GM18519 (cell line): ENCODE results near the gene CELA1.
"Not testable (repeated sequence)": the region's sequence is repeated elsewhere in the genome, so short reads cannot be mapped to it uniquely, and the experiment has no call there.

Source experiments
- ATAC-seq: cut with Tn5 transposase; IDR thresholded peaks from one replicate; pipeline ENCODE4 v1.9.1; 2021; ENCODE audit warnings: mild to moderate bottlenecking, moderate library complexity; ENCODE audit not compliant: unreplicated experiment, low FRiP score

The CELA1 gene

DNA sequence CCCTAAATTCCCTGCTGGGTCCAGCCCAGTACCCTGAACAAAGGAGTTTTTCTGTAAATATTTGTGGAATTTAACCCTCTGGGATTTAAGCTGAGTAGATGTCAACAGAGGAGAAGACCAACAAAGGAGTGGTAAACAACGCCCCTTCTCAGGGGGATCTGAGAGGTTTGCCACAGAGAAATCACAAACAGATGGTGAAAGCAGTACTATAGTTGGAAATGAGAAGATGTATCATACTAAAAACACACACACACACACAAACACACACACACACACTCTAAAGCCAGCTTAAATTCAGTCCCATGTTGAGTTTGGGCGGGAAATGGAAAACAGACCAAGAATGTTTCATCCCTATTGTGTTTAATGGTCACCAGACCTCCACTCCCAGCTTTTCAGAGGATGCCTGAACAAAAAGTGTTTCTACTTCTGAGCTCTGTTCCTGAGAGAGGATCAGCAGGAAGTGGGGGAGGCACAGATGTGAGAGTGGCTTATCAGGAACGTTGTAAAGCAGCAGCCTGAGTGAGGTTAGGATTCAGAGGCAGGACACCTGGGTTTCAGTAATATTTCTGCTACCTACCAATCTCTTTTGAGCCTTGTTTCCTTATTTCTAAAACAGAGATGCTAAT, 25.7 kb downstream of the CELA1 start:
- no peak for ATAC-seq

DNA sequence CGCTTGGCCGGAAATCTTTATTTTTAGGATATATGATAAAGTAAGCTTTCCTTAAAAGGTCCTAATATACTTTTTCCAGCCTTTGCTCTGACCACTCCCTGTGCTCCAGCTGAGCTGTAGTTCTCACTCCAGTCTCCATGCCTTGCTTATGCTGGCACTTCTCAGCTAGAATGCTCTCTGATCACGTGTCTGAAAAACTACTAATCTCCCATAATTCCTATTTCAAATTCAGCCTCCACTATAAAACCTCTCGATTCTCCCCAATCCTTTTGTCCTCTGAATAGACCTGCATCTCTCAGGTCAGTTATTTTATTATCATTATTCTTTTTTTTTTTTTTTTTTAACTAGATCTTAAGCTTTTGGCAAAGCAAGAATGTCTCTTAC, 26.2 kb downstream of the CELA1 start:
- ATAC-seq: no peak

DNA sequence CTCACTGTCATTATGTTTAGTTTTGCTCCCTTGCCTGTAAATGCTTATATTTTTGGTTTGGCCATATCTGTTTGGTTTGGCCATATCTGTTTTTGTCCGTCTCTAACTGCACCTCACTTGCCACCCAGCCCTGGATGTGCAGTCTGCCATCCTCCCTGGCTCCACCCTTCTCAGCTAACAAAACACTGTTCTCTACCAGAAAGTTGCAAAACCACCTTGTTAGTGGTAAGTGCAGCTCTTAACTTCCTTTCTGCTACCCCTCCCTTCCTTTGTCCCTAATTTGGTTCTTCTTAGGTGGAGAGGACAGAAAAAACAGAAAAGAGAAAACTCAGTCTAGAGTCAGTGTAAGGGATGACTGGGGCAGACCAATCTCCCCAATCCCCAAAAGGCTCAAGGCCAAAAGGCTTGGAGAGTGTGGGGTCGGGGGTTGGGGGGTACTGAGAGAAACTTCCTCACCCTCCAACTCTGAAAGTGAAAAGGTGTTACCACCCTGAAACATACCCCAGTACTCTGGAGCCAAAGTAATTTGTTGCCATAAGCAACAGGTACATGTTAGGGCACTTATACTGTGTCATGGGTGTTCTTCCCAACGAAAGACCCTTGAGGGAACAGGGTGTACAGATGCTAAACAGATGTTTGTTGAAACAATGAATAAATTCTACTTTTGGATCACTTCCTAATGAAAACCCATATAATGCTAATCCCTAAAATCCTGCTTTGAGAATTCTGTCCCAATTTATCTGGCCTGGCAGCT, 27.5 kb downstream of the CELA1 start:
- no peak for ATAC-seq

DNA sequence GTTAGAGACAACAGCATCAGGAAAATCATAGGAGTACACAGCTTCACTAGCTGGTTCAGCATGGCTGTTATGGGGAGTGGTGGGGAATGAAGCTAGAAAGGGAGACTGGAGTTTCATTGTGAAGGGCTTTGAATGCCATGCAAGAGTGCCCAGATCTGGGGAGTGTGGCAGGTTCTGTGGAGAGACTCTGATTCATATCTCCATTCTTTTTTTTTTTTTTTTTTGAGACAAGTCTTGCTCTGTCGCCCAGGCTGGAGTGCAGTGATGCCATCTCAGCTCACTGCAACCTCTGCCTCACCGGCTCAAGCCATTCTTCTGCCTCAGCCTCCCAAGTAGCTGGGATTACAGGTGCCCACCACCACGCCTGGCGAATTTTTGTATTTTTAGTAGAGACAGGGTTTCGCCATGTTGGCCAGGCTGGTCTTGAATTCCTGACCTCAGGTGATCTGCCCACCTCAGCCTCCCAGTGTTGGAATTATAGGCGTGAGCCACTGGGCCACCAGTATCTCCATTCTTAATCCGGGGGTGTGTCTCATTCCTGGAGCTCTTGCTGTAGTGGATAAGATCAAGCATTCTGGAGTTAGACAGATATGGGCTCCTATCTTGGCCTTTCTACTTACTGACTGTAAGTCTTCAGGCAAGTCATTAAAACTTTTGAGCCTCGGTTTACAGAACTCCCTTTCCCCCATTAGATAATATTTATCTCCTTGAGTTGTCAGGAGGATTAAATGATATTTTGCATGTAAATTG, 28.2 kb downstream of the CELA1 start:
- not testable (repeated sequence) for ATAC-seq

DNA sequence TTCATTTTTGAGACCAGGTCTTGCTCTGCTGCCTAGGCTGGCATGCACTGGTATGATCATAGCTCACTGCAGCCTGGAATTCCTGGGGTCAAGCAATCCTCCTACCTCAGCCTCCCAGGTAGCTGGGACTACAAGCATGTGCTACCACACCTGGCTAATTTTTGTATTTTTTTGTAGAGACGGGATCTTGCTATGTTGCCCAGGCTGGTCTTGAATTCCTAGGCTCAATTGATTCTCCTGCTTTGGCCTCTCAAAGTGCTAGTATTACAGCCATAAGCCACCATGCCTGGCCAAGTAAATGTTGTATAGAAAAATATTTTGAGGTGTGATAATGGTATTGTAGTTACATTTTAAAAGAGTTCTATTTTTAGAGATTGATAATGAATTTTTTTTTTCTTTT, 35.1 kb downstream of the CELA1 start:
- ATAC-seq: no peak

DNA sequence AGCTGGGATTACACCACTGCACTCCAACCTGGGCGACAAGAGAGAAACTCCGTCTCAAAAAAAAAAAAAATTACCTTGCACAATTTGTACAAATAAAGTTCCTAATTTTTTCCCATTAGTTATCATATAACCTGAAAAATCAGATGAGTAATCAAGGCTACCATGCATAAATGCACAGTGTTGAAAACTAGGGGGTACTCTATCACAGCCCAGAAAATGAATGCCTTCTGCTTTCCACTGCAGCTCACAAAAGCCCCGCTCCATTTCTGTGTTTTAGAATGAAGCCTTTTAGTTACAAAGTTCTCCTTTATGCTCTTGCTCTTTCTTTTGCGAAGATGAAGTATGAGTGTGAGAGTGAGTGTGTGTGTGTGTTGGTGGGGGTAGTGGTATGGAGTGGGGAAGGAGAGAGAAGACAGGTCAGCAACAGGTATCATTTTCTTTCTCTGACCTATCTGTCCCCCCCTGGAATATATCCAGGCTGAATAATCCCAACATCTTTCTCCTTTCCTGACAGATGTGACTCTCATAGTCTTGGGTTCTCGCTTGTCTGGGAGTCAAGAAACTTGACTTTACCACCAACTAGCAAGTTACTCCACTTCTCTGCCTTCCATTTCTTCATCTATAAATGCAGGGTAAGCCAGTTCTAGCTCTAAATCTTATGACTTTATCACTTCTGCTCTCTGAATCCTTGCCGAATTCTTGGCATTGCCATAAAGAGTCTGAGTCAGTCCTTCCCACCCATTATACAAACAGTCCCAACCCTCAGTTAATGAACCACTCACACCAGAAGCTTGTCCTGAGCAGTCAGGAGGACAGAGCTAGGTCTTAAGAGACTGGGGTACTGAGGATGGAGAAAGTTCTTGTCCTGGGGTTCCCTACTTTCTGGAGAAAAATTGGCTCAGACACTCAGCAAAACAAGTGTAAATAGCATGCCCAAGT, 38.6 kb downstream of the CELA1 start:
- ATAC-seq: no peak

DNA sequence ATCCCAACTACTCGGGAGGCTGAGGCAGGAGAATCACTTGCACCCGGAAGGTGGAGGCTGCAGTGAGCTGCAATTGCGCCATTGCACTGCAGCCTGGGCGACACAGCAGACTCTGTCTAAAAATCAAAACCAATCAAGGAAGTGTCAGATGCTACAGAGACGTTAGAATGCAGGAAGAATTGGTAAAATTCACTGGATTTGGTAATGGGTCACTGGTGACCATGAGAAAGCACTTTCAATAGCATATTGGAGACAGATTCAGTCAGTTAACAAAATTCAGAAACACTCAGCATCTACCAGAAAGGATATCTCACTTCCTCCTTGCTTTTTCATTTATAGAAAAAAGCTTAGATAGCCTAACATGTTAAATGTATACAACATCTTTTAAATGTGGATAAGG, 40.0 kb downstream of the CELA1 start:
- no peak for ATAC-seq

DNA sequence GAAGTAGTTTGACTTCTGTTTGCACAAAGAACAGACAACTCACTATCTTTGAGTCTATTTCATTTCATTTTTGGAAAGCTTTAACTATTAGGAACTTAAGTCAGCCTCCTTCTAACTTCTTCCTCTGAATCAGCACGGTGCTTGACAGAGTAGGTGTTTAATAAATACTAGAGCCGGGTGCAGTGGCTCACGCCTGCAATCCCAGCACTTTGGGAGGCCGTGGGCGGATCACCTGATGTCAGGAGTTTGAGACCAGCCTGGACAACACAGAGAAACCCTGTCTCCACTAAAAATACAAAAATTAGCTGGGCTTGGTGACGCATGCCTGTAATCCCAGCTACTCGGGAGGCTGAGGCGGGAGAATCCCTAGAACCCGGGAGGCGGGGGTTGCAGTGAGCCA, 45.7 kb downstream of the CELA1 start:
- ATAC-seq: not testable (repeated sequence)

DNA sequence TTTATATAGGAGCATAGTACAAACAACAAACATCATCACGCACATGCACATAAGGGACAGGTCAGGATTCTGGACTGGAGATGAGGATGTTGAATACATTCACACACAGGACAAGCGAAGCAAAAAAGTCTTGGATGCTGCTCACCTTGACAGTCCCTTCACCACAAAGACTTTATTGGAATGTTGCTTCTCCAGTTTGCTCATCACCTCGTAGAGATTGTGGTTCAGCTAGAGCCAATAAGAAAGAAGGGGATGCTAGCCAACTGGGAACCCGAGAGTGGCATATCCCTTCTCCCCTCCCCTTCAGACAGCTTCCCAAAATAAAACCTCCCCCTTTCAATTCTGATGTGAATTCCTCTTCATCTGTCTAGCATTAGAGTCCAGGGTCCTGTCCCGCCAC, 50.8 kb downstream of the CELA1 start:
- no peak for ATAC-seq

DNA sequence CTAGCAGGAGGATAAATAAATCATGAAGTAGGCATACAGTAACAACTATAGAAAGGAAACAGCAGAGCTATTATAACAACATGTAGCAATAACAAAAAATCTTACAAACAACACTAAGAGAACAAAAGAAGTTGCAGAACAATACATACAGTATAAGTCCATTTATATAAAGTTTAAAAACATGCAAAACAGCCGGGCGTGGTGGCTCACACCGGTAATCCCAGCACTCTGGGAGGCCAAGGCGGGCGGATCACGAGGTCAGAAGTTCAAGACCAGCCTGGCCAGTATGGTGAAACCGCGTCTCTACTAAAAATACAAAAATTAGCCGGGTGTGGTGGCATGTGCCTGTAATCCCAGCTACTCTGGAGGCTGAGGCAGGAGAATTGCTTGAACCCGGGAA, 52.4 kb downstream of the CELA1 start:
- not testable (repeated sequence) for ATAC-seq

DNA sequence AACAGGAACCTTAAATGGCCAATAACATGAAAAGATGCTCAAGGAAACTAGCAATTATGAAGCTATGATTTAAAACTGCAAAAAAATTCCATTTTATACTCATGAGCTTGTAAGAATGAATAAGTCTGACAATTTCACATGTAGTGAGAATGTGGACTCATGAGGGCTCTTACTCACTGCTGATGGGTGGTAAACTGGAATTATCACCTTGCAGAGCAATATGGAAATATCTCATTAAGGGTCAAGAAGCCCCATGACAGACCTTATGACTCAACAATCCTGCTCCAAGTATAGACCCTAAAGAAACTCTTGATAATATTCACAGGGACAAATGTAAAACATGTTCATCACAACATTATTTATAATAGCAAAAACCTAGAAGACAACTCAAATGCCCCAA, 52.8 kb downstream of the CELA1 start:
- no peak for ATAC-seq

DNA sequence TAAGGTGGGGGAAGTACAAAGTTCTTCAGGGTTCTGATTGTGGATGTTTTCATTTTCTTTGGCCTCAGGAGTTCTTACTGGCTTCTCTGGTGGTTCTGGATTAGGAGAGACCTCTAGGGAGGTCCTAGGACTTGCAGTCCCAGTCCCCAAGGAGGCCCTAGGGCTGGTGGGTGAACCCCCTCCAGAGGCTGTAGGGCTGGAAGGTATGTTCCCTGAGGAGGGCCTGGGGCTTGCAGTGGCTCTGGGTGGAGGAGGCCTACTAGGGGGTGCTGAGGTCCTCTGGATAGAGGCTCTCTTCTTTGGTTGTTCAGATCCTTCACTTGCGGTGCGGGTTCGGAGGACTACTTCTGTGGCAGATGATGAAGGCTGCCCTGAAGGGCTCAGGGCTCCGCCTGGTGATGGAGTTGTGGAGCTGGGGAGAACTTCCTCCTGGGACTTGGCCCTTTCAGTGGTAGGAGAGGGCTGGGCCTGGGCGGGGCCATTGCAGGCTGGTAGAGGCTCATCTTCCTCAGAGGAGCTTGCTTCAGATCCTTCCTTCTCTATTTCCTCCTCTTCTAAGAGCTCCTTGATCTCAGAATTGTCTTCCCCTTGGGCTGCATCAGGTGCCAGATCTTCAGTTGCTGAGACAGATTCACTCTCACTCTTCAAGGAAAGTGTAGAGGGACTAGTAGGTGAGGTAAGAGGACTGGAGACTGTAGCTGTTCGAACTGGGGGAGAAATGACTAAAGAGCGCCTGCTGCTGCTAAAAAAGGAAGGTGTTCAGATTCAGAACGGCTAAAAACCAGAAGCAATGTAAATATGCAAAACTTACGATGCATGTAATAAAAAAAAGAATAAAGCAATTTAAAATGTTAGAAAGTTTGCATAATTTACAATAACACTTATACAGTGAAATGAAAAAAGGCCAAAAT, 54.6 kb downstream of the CELA1 start:
- ATAC-seq: not testable (repeated sequence)

DNA sequence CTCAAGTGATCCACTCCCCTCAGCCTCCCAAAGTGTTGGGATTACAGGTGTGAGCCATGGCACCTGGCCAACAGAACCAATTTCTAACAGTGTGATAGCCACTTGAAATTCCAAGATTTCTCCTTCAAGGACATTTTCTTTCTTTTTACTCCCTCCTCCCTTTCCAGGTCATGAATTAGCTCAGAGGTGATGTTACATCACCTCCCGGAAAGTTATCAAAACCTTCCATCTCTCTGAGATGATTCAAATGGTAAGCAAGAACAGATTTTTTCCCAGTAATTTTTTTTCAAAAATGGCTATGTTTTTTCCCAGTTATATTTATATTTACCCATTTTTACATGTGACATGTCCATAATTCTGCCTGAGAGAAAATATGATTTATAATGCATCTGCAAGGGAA, 60.6 kb downstream of the CELA1 start:
- no peak for ATAC-seq

DNA sequence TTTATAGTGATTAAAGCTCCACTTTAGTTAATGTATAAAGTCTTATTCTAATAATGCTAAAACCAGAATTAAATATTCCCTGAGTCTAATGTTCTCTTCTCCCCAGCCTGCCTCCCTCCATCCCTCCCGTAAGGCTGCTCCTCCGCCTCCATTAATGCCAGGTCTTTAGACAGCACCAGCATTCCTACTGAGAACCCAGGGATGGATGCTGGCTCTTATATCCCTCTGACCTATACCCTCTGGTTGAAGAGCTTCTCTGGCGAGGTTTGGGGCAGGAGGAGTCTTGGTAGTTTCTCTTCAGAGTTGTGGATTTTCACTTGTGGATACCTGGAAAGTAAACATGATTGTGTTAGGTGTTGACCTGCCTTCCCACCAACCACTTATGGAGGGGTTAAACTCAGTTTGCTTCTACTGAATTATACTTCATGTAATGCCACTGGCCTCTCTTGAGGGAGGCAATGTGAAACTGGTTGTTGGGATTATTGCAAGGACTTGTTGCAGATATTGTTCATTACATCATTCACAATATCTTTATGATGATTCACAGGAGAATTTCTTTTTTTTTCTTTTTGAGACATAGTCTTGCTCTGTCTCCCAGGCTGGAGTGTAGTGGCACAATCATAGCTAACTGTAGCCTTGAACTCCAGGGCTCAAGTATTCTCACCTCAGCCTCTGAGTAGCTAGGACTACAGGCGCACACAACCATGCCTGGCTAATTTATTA, 65.1 kb downstream of the CELA1 start:
- ATAC-seq: no peak
